GM21390 (cell line): ENCODE data around the gene ACTR10.
A peak's percentile ranks its signal among the peaks of the same experiment; 100 is the strongest.
"Not testable (repeated sequence)": the region's sequence is repeated elsewhere in the genome, so short reads cannot be mapped to it uniquely, and the experiment has no call there.

Experiments used
- ATAC-seq: cut with Tn5 transposase; IDR thresholded peaks from one replicate; pipeline ENCODE4 v1.9.1; 2021; ENCODE audit not compliant: unreplicated experiment

ACTR10 gene

GRCh38 chr14:58215191-58215914, 15.4 kb downstream of the ACTR10 start:
- ATAC-seq: no peak

- ATAC-seq: no peak
Measured at GRCh38 chr14:58216544-58216943, 16.6 kb downstream of the ACTR10 start.

- ATAC-seq: no peak
Measured at GRCh38 chr14:58227096-58227819, 27.3 kb downstream of the ACTR10 start.

- no peak for ATAC-seq
Measured at GRCh38 chr14:58238252-58239243, 38.6 kb downstream of the ACTR10 start.

GRCh38 chr14:58239244-58240195, 39.6 kb downstream of the ACTR10 start:
- ATAC-seq: peak; percentile 25

- peak; percentile 35 for ATAC-seq
Measured at GRCh38 chr14:58243790-58244555, 44.0 kb downstream of the ACTR10 start.

- peak; percentile 90 for ATAC-seq
Measured at GRCh38 chr14:58244556-58245387, 44.8 kb downstream of the ACTR10 start, which contains the start of gene PSMA3. Gene PSMA3, plus strand, starts transcription at chr14:58244843. Its CDS starts 78 bp downstream, at chr14:58244921.

- ATAC-seq: no peak
Measured at GRCh38 chr14:58245562-58245961, 45.6 kb downstream of the ACTR10 start.

GRCh38 chr14:58249611-58250010, 49.7 kb downstream of the ACTR10 start:
- ATAC-seq: no peak

- no peak for ATAC-seq
Measured at GRCh38 chr14:58258156-58258555, 58.2 kb downstream of the ACTR10 start.

- ATAC-seq: not testable (repeated sequence)
Measured at GRCh38 chr14:58262005-58262404, 62.1 kb downstream of the ACTR10 start.

GRCh38 chr14:58265401-58265800, 65.5 kb downstream of the ACTR10 start:
- no peak for ATAC-seq

- no peak for ATAC-seq
Measured at GRCh38 chr14:58270628-58271027, 70.7 kb downstream of the ACTR10 start.

- no peak for ATAC-seq
Measured at GRCh38 chr14:58272588-58273372, 72.8 kb downstream of the ACTR10 start.

- no peak for ATAC-seq
Measured at GRCh38 chr14:58274881-58275280, 74.9 kb downstream of the ACTR10 start.

GRCh38 chr14:58275527-58276190, 75.7 kb downstream of the ACTR10 start:
- no peak for ATAC-seq

GRCh38 chr14:58276208-58276607, 76.3 kb downstream of the ACTR10 start:
- no peak for ATAC-seq
